ENCODE measurements around the gene RGMA.
"Not testable (repeated sequence)": the region's sequence is repeated elsewhere in the genome, so short reads cannot be mapped to it uniquely, and the experiment has no call there.

The RGMA gene

GRCh38 chr15:93043621-93044300 is 45.2 kb downstream of the RGMA start:
- no peak for TF ChIP-seq CTCF (conservative IDR thresholded peaks at IDR 0.05; ENCODE audit: low read depth, low read length)
- DNase-seq (ENCODE audit: low read depth): no peak

GRCh38 chr15:93042691-93043378 is 46.2 kb downstream of the RGMA start:
- no peak for TF ChIP-seq CTCF (conservative IDR thresholded peaks at IDR 0.05; ENCODE audit: low read depth, low read length)
- H3K4me3 ChIP-seq (ENCODE audit: low read length): no peak overlapping the region
- DNase-seq (ENCODE audit: low read depth): no peak

More at GRCh38 chr15:93043621-93044300, 45.2 kb downstream of the RGMA start:
- no peak overlapping the region for H3K4me3 ChIP-seq (ENCODE audit: low read length)

- TF ChIP-seq CTCF (conservative IDR thresholded peaks at IDR 0.05; ENCODE audit: low read depth, low read length): no peak
- H3K4me3 ChIP-seq (ENCODE audit: low read length): no peak overlapping the region
- DNase-seq (ENCODE audit: low read depth): no peak
Observed at GRCh38 chr15:93042211-93042610, 46.8 kb downstream of the RGMA start.

- H3K4me3 ChIP-seq (ENCODE audit: low read length): no peak overlapping the region
- DNase-seq (ENCODE audit: low read depth): no peak
- TF ChIP-seq CTCF (conservative IDR thresholded peaks at IDR 0.05; ENCODE audit: low read depth, low read length): no peak
Observed at GRCh38 chr15:93041159-93041547, 47.9 kb downstream of the RGMA start.

- TF ChIP-seq CTCF (conservative IDR thresholded peaks at IDR 0.05; ENCODE audit: low read depth, low read length): no peak
- no peak overlapping the region for H3K4me3 ChIP-seq (ENCODE audit: low read length)
- DNase-seq (ENCODE audit: low read depth): no peak
Observed at GRCh38 chr15:93040288-93041158, 48.5 kb downstream of the RGMA start.

- not testable (repeated sequence) for H3K4me3 ChIP-seq (ENCODE audit: low read length); DNase-seq (ENCODE audit: low read depth)
Observed at GRCh38 chr15:93039562-93040287, 49.3 kb downstream of the RGMA start.
